ENCODE results near the gene NFIC. TPM values are rescaled to one million over a fixed set of nuclear protein-coding genes. Genes with fewer than 3 reads are reported as not detected.
"Not testable (repeated sequence)": the region's sequence is repeated elsewhere in the genome, so short reads cannot be mapped to it uniquely, and the experiment has no call there.

The NFIC gene
- total RNA-seq, 2 donors from 2014 or later: 111 to 196 TPM

- Histone ChIP-seq H3K4me1 (peaks cover 0 to 57% of the 10 kb centered on the region in 2 donors), H3K27ac (peak overlapping the region; percentile 87 to 89)
Observed at GRCh38 chr19:3426433-3426832, 60.0 kb downstream of the NFIC start.

GRCh38 chr19:3430366-3430680 is 63.9 kb downstream of the NFIC start:
- Histone ChIP-seq H3K4me1 (peaks cover 0 to 60% of the 10 kb centered on the region in 2 donors), H3K27ac (peak overlapping the region; percentile 87 to 89), H3K36me3 (peaks cover 54% of the 10 kb centered on the region)
- H3K9me3 ChIP-seq; H3K4me3 ChIP-seq; DNase-seq (ENCODE audit: low spot score); H3K27me3 ChIP-seq: not testable (repeated sequence)

More at GRCh38 chr19:3426433-3426832, 60.0 kb downstream of the NFIC start:
- no peak for DNase-seq (ENCODE audit: low spot score)
- Histone ChIP-seq H3K4me3 (no peak overlapping the region), H3K27me3 (no peaks in the 10 kb centered on the region), H3K9me3 (no peaks in the 10 kb centered on the region), H3K36me3 (peaks cover 28% of the 10 kb centered on the region)
- TF ChIP-seq CTCF (IDR thresholded peaks at IDR 0.05): no peak

GRCh38 chr19:3431760-3432397 is 65.5 kb downstream of the NFIC start:
- DNase-seq (ENCODE audit: low spot score): no peak
- Histone ChIP-seq H3K36me3 (peaks cover 53% of the 10 kb centered on the region), H3K4me1 (peaks cover 0 to 65% of the 10 kb centered on the region in 2 donors), H3K27ac (peak overlapping the region; percentile 87 to 89), H3K27me3 (no peaks in the 10 kb centered on the region), H3K9me3 (no peaks in the 10 kb centered on the region), H3K4me3 (no peak overlapping the region)
- TF ChIP-seq CTCF (IDR thresholded peaks at IDR 0.05): no peak

- Histone ChIP-seq H3K4me3 (no peak overlapping the region), H3K36me3 (peaks cover 56% of the 10 kb centered on the region), H3K27me3 (no peaks in the 10 kb centered on the region), H3K4me1 (peaks cover 0 to 59% of the 10 kb centered on the region in 2 donors), H3K9me3 (no peaks in the 10 kb centered on the region), H3K27ac (peak overlapping the region; percentile 87 to 89)
- no peak for TF ChIP-seq CTCF (IDR thresholded peaks at IDR 0.05)
- DNase-seq (ENCODE audit: low spot score): no peak
Observed at GRCh38 chr19:3433313-3433712, 66.9 kb downstream of the NFIC start.

- DNase-seq (ENCODE audit: low spot score): no peak
- Histone ChIP-seq H3K4me1 (peaks cover 0 to 53% of the 10 kb centered on the region in 2 donors), H3K4me3 (no peak overlapping the region), H3K9me3 (no peaks in the 10 kb centered on the region), H3K27me3 (no peaks in the 10 kb centered on the region), H3K27ac (peak overlapping the region; percentile 87 to 89), H3K36me3 (peaks cover 63% of the 10 kb centered on the region)
- TF ChIP-seq CTCF (IDR thresholded peaks at IDR 0.05): no peak
Observed at GRCh38 chr19:3433805-3434540, 67.6 kb downstream of the NFIC start.

- peak; percentile 97 for DNase-seq (ENCODE audit: low spot score)
- Histone ChIP-seq H3K36me3 (peaks cover 63% of the 10 kb centered on the region), H3K27me3 (no peaks in the 10 kb centered on the region), H3K9me3 (no peaks in the 10 kb centered on the region), H3K27ac (peak overlapping the region; percentile 87 to 89), H3K4me3 (peak overlapping the region; percentile 35 to 52), H3K4me1 (peaks cover 0 to 45% of the 10 kb centered on the region in 2 donors)
- no peak for TF ChIP-seq CTCF (IDR thresholded peaks at IDR 0.05)
Observed at GRCh38 chr19:3434630-3435553, 68.5 kb downstream of the NFIC start.
